Inflammatory macrophage treated with lipopolysaccharide for 1 hour (primary cell): ENCODE results near the gene EAPP.
"Not testable (repeated sequence)": the region's sequence is repeated elsewhere in the genome, so short reads cannot be mapped to it uniquely, and the experiment has no call there.

Source experiments
- DNase-seq, 2 donors: peaks; one replicate each; pipeline ENCODE4 v3.0.0-alpha.2; 2020 to 2022

EAPP gene

GRCh38 chr14:34478261-34478660 lies 61.2 kb downstream of the EAPP start:
- DNase-seq: no peak

GRCh38 chr14:34476036-34476435 lies 63.5 kb downstream of the EAPP start:
- not testable (repeated sequence) for DNase-seq

DNA sequence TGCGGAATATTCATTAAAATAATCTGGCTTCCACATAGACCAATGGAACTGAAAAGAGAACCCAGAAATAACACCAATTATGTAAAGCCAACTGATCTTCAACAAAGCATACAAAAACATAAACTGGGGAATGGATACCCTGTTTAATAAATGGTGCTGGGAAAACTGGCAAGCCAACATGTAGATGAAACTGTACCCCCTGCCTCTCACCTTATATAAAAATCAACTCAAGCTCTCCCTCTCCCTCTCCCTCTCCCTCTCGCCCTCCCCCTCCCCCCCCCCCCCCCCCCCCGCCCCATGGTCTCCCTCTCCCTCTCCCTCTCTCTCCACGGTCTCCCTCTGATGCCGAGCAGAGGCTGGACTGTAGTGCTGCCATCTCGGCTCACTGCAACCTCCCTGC lies 64.3 kb downstream of the EAPP start:
- DNase-seq: no peak

DNA sequence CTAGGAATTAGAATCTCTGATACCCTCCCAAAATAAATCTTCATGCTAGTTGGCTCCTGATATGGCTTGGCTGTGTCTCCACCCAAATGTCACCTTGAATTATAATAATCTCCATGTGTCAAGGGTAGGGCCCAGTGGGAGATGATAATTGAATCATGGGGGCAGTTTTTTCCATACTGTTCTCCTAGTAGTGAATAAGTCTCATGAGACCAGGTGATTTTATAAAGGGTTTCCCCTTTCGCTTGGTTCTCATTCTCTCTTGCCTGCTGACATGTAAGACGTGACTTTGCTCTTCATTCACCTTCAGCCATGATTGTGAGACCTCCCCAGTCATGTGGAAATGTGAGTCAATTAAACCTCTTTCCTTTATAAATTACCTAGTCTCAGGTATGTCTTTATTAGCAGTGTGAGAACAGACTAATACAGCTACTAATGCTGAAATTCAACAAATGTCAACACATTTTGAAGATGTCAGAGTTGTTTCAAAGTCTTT lies 65.3 kb downstream of the EAPP start:
- DNase-seq: no peak

- no peak for DNase-seq
Measured at GRCh38 chr14:34472706-34473279, 66.7 kb downstream of the EAPP start.

DNA sequence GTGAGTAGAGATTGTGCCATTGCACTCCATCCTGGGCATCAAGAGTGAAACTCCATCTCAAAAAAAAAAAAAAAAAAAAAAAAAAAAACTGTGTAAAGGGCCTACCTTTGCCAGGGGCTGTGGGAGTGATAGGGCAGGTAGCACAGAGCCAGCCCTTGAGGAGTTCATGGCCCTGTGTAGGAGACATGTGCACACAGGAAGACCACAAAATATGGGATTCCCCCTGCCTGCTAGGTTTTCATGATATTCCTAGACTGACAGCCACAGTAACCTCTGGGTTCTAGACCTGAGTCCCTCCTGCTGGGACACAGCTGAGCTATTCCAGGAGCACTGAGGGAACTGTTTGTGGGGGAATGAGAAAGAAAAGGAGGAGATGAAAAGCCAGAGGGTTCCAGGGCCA lies 69.2 kb downstream of the EAPP start:
- DNase-seq: no peak

DNA sequence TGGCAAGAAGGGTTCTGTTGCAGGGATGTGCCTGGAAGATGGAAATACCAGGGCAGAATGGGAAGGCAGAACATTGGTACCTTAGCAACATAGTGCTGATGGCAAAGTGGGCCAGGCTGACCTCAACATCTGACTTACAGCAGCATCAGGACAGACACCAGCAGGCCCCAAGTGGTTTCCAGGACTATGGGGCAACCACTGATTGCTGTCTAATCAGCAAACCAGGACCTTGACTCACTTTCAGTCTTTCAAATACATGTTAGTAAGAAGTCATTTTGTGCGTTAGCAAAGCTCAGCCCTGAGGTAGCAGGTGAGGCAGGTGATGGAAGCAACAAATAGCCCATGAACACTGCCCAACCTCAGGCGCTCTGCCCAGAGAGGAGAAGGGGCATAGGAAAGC lies 72.8 kb downstream of the EAPP start:
- DNase-seq: no peak
